Activated CD4-positive, alpha-beta T cell treated with anti-CD3 and anti-CD28 coated beads, Interleukin-2, amount 50 U/mL, for 48 hours (primary cell): ENCODE measurements around the gene PHACTR2.
"Not testable (repeated sequence)": the region's sequence is repeated elsewhere in the genome, so short reads cannot be mapped to it uniquely, and the experiment has no call there.

Experiments
- DNase-seq, 2 experiments: peaks; one replicate each; pipeline ENCODE4 v3.0.0-alpha.2; 2020

Gene PHACTR2

DNA sequence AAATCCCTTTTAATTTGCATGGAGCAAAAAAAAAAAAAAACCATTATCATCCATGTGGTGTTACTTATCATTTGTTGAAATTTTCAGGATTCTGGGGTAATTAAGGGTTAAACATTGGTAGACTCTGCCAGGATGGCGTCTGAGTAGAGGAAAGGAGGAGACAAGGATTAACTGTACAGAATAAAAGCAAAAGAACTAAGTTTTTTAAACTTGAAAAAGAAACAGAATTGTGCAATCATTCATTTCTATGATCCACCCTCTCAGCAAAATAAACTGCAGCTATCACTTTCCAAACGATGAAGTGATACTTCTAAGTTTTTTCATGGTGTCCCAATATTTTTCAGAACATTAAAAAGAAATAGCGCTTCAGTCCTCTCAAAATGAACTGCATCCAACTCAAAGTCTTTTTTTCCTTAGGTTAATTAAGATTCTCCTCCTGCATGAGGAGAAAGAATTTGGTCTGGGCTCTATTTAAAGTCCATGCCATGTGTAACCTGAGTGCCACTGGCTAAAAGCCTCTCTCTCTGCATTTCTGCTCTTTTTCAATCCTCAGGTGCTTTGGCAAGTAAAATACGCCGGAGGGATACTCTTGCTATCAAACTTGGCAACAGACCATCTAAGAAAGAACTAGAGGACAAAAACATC lies 95.9 kb downstream of the PHACTR2 start:
- DNase-seq: no peak

DNA sequence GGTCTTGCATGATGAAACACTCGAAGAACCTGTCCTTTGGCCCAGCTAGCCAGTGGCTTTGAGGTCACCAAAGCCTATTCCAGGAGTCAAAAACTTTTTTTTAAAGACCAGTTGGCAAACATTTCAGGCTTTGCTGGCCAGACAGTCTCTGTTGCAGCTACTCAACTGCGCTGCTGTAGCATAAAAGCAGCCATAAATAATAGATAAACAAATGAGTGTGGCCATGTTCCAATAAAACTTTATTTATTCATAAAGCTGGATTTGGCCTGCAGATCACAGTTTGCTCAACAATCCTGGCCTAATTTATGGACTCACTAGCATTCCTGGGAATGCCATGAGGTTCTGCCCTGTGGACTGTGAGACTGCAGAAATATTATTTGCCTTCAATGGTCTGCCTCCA lies 96.6 kb downstream of the PHACTR2 start:
- DNase-seq: no peak

DNA sequence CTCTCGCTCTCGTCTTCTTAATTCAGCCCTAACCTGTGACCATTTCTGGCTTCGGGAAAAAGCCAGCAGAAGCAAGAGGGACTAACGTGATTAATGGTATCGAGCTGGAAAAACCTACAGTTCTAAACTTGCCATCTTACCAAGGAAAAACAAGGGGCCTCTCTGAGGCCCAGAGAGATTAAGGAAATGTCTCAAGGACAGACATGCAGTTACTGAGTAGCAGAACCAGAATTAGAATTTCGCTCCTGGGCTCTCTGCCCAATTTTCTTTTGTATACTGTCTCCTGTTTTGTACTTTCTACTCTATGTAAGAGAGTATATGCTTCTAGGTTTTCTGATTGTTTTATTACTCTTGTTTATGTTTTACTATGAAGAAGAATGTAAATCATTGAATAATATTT lies 97.6 kb downstream of the PHACTR2 start:
- no peak for DNase-seq

DNA sequence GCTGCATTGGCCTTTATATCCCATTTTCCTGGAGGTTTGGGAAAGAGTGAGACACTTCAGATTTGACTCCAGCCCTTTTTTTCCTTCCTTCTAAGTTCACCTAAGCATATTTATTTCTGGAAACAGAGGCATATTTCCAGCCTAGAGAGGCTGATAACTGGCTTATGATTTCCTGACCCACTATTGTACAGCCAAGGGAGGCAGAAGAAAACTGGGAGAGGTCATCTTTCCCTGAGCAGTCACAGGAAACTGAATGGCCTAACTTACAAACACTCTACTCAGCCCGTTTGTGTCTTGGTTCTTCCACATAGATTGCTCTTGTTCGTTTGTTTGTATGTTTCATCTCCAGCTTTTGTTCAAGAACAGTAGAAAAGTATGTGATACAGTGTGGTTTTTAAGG lies 101.2 kb downstream of the PHACTR2 start:
- no peak for DNase-seq

DNA sequence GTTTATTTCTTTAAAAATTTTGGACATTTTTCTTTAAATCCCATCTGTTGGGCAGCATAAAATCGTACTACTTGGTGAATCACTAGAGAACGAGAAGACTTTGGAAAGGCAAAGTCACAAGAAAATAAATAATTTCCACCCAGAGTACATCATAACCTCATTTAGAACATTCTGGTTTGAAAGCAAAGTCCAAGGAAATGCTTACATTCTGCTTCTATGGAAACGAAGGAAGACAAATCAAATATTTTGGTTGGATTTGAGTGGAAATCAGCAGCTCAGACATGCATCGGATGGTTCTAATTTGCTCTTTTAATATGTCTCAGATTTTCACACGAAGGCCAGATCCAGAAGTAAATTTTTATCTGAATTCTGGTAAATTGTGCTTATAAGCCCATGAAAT lies 104.7 kb downstream of the PHACTR2 start:
- DNase-seq: no peak

DNA sequence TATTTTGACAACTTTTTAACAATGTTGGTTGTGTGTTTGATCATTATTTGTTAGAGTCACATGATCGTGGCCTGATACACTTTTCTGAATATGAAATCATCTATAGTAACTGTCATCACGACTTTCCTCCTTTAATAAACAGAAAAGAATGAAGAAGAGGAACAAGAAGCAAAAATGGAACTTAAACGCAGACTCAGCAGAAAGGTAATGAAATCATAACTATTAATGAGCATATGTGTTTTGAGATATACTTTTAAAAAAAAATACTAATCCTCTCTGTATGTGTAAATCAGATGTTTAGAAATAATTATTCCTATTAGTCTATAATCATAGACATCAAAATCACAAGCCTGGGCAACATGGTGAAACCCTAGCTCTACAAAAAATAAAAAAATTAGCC lies 105.3 kb downstream of the PHACTR2 start:
- no peak for DNase-seq

DNA sequence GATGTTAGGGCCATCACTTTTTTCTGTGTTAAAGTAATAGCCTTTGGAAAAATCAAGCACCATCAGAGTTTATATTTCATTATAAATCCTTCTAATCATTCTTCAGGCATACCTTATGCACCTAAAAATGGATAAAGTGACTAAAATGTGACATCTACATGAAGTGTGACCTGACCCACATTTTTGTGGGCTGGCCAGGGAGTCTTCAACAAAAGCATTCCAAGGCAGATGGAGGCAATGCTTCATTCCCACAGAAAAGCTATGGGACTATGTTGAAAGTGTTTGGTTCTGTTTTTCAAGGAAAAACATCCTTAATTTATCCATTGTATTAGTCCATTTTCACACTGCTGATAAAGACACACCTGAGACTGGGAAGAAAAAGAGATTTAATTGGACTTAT lies 106.6 kb downstream of the PHACTR2 start:
- DNase-seq: no peak

DNA sequence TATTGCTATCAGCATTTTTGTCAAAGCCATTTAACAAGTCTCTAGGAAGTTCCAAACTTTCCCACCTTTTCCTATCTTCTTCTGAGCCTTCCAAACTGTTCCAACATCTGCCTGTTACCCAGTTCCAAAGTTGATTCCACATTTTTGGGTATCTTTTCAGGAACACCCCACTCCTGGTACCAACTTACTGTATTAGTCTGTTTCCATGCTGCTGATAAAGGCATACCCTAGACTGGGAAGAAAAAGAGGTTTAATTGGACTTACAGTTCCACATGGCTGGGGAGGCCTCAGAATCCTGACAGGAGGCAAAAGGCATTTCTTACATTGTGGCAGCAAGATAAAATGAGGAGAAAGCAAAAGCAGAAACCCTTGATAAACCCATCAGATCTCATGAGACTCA lies 108.6 kb downstream of the PHACTR2 start:
- DNase-seq: not testable (repeated sequence)

DNA sequence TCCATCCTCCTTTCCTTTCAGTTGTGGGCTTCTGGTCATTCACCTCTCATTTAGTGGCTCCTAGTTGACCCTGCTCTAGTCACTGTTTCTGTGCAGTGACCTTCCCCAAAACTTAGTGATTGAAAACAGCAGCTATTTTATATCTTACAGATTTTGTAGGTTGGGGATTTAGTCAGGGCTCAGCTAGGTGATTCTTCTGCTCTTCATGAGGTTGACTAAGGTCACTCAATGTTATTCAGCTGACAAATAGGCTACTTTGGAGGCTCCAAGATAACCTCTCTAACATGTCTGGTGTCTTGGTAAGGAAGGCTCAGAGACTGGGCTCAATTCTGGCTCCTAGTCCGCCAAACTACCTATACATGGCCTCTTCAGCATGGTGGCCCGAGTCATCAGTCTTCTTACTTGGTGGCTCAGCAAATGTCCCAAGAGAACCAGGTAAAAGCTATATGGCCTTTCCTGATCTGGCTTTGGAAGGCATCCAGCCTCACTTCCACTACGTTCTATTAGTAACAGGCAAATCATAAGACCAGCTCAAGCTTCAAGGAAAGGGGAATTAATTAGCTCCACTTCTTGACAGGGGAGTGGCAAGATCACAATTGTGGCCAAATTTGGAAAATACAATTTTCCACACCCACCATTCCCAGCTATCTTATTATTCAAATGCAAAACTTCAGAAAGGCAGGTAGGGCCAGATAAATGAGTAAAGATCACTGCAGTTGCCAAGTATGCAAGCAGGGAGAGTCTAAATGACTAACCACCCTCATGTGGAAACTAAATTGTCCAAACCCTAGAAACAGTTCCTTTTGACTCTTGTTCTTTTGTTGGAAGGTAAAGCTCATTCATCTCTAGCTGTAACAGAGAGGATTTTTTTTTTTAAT lies 114.9 kb downstream of the PHACTR2 start:
- no peak for DNase-seq

DNA sequence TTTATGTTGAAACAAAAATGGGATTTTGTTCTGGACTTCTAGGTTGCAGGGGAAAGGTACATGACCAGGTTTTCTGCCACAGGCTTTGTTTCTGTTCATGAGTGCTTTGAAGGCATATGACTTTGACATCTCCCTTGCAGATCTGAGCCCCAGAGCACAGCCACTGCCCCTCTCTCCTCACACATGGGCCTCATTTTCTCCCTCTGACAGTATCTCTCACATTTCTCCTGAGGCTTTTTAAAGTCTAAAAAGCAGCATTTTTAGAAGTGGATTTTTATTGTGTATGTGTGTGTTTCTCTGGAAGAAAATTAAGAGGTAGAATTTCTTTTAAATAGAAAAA lies 115.5 kb downstream of the PHACTR2 start:
- no peak for DNase-seq

DNA sequence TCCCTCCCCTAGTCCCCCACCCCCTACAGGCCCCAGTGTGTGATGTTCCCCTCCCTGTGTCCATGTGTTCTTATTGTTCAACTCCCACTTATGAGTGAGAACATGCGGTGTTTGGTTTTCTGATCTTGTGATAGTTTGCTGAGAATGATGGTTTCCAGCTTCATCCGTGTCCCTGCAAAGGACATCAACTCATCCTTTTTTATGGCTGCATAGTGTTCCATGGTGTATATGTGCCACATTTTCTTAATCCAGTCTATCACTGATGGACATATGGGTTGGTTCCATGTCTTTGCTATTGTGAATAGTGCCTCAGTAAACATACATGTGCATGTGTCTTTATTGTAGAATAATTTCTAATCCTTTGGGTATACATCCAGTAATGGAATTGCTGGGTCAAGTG lies 118.8 kb downstream of the PHACTR2 start:
- DNase-seq: not testable (repeated sequence)

DNA sequence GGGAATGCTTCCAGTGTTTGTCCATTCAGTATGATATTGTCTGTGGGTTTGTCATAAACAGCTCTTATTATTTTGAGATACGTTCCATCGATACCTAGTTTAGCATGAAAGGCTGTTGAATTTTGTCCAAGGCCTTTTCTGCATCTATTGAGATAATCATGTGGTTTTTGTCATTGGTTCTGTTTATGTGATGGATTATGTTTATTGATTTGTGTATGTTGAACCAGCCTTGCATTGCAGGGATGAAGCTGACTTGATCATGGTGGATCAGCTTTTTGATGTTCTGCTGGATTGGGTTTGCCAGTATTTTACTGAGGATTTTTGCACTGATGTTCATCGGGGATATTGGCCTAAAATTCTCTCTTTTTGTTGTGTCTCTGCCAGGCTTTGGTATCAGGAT lies 120.7 kb downstream of the PHACTR2 start:
- DNase-seq: not testable (repeated sequence)

DNA sequence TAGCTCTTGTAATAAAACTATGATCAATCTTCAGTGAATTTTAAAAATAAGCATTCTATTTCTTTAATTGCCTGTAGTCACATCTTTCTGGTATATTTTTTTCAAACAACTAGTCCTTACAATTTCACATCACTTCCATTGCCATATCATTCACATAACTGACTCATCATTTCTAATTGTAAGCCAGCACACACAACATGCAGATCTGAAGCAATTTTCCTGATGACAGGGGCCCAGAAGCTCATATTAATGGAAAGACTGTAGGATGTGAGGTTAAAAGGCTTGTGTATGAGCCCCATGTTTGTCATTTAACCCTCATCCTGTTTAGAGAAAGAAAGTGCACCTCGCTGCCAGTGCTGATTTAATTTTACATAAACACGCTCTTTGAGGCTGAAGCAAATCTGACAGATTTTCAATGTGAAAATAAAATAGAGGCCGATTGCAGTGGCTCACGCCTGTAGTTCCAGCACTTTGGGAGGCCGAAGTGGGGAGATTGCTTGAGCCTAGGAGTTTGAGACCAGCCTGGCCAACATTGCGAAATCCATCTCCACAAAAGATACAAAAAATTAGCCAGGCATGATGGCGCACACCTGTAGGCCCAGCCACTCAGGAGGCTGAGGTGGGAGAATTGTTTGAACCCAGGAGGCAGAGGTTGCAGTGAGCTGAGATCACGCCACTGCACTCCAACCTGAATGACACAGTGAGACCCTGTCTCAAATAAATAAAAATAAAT lies 125.2 kb downstream of the PHACTR2 start:
- no peak for DNase-seq

DNA sequence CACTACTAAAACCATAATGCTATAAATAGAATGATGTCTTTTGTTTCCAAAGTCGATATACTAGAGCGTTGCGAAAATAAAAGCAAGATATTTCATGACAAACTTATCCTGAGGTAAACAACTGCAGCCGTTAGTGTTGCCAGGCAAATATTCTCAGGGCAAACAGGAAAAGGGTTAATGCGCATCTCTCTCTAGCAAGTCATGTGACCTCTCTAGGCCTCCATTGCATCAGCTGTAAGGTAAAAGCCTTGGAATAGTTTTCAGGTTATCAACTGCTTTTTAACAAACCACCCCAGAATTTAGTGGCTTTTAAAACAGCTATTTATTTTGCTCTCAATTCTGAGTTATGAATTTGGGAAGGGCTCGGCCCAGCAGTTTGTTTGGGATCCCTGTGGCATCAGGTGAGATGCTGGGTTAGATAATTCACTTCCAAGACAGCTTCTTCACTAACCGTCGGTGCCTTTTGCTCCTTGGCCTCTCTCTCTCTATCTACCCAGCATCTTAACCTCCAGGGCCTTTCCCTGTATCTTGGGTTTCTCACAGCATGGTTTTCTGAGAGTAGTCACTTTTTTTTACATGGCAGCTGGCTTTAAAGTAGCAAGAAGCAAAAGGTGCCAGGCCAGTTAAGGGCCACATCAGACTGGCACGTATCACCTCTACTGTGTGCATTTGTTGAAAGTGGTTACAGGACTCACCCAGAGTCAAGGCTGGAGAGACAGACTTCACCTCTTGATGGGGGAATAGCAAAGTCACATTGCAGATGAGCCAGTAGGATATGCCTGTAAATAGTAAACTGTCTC lies 126.2 kb downstream of the PHACTR2 start:
- no peak for DNase-seq

DNA sequence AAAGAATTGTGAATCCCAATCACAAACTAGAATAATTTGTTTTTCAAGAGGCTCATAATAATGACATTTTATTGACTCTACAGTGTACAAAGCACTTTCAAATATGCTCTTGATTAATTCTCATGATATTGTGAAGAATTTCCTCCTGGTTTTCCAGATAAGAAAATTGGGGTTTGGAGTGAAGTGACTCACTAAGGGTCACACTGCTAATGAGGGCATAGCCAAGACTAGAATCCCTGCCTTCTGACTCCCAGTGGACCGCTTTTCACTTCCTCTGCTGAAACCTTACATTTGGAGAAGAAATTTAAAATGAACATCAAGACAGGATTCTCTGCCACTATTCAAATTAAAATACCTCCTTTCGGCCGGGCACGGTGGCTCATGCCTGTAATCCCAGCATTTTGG lies 127.1 kb downstream of the PHACTR2 start:
- DNase-seq: no peak

DNA sequence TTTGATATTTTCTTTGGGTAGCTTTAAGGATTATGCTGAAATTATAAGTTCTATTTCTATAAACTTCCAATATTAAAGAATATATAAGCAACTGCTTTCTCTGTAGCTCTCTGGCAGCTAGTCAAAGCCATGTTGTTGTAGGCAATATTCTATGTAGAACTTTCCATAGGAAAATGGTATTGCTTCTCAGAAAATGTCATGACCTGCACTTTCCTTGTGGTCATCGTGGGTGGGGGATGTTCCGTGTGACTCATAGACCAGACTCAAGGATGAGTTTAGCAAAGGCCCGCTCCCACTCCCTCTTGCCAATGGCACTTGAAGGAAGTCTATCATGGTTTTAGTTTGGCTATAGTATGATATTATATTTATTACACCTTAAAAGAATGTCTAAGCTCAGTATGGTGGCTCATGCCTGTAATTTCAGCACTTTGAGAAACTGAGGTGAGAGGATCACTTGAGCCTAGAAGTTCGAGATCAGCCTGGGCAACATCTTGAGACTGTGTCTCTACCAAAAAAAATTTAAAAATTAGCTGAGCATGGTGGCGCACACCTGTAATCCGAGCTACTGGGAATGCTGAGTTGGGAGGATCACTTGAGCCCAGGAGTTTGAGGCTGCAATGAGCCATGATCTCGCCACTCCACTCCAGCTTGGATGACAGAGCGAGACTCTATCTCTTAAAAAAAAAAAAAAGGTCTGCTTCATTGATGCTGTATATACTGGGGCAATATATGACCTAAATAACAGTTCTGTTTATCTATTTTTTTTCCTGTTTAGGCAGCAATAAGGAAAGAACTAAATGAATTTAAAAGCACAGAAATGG lies 128.7 kb downstream of the PHACTR2 start:
- peak; percentile 89 to 93 for DNase-seq

DNA sequence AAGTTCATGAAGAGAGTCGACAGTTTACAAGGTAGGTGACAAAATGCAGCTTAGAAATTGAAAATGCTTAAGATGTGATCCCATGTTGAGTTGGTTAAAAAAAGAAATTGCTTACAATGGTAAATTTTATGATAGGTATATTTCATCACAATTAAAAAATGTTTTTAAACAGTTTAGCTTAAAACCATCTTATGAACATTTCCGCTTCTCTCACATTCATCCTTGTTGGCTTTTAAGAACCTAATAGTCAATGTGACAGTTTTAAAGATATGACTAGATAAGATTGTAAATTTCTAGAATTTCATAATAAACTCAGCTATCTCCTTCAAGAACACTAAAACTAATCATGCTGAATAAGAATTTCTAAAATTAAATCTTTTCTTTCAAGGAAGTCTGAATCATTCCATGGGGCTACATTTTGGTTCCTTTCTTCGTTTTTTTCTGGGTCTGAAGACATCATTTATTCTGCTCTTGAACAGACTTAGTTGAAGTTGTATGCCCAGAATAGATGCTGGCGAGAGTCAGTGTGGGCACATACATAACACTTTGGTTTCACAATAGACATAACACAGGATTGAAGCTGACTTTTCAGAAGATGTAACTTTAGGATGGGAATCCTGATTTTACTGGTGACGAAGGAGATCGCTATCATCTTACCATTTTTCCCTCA lies 129.5 kb downstream of the PHACTR2 start:
- peak in 1 of 2 experiments; percentile 21 for DNase-seq

DNA sequence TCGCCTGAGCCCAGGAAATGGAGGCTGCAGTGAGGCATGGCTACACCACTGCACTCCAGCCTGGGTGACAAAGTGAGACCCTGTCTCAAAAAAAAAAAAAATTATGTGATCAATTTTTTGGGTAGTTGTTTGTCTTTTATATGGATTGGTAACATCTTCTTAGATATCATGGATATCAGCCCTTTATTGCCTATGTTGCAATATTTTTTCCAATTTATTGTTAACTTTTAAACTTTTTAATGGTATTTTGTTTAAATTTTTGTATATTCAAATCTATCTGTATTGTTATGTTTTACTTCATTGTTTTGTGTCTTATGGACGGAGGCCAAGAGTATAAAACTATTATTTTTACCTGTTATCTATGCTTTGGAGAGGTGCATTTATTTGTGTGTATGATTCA lies 133.0 kb downstream of the PHACTR2 start:
- no peak for DNase-seq

DNA sequence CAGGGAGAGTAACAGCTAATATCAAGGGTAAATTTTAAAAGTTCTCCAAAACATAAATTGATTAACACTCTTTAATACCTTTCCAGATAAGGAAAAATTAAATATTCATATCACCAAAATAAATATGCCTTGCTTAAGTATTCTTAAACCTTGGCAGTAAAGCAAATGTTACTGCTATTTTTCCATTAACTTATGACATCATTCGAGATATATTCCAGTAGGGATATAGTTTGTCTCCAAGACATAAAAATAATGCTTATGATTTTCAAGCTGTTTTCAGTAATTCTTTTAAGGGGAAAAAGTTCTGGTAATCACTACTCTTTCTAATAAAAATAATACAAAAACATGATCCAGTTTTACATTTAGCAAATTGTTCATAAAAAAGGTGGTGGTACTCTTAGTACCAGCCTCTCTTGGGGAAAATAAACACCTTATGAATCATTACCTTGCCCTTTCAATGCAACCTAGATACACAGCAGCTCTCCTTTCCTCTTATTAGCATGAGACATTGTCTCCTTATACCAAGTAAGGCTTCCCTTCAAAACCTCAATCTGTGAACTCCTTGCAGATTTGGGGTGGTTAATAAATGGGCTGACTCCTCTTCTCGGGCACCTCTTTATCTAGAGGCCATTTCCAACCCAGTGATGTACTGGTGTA lies 133.9 kb downstream of the PHACTR2 start:
- DNase-seq: no peak

DNA sequence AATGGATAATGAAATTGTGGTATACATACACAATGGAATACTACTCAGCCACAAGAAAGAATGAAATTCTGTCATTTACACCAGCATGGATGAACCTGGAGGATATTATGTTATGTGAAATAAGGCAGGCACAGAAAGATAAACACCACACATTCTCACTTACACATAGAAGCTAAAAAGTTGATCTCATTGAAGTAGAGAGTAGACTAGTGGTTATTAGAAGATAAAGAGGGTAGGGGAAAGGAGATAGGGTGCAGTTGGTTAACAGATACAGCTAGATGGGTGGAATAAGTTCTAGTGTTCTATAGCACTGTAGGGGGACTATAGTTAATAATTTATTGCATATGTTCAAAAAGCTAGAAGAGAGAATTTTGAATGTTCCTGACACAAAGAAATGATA lies 139.9 kb downstream of the PHACTR2 start:
- DNase-seq: no peak

DNA sequence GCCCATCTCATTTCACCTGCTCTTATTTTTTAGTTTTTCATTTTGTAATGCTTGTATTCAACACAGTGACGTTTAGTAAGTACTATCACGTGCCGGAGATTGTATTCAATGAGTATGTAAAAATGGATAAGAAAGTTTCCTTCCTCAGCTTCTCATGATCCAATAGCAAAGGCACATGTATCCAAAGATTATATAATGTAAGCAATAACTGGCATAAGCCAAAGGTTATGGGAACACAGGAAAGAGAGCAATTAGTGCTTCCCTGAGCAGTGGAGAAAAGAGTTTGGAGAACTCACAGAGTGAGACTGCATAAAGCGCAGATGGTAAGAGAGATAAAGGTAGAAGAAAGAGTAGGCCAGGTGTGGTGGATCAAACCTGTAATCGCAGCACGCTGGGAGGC lies 143.6 kb downstream of the PHACTR2 start:
- DNase-seq: no peak
